IPS-18a (cell line): ENCODE measurements around the gene ST14.

Experiments used
- H3K27ac ChIP-seq: one replicate; pipeline ENCODE4 v1.5.1; 2013; ENCODE audit warnings: low read length
- H3K27me3 ChIP-seq: one replicate; pipeline ENCODE4 v1.6.1; 2013; ENCODE audit warnings: mild to moderate bottlenecking, low read length; ENCODE audit not compliant: control insufficient read depth, insufficient read depth
- H3K36me3 ChIP-seq: one replicate; pipeline ENCODE4 v1.6.1; 2013; ENCODE audit warnings: low read depth, low read length; ENCODE audit not compliant: control insufficient read depth
- H3K4me1 ChIP-seq: one replicate; pipeline ENCODE4 v1.6.1; 2013; ENCODE audit warnings: low read depth, low read length; ENCODE audit not compliant: control insufficient read depth
- H3K4me3 ChIP-seq: one replicate; pipeline ENCODE4 v1.5.1; 2013; ENCODE audit warnings: low read length
- H3K9ac ChIP-seq: one replicate; pipeline ENCODE4 v1.6.1; 2013; ENCODE audit warnings: mild to moderate bottlenecking, low read length, moderate library complexity
- H3K9me3 ChIP-seq: one replicate; pipeline ENCODE4 v1.6.1; 2013; ENCODE audit warnings: low read depth, low read length; ENCODE audit not compliant: control insufficient read depth

Gene ST14

GRCh38 chr11:130122141-130122575 is 37.4 kb upstream of the ST14 start:
- H3K4me1 ChIP-seq = no peaks in the 10 kb centered on the region
- peaks cover 53% of the 10 kb centered on the region for H3K36me3 ChIP-seq
- H3K4me3 ChIP-seq = no peak overlapping the region
- no peak overlapping the region for H3K9ac ChIP-seq
- no peaks in the 10 kb centered on the region for H3K27me3 ChIP-seq
- no peak overlapping the region for H3K27ac ChIP-seq
- H3K9me3 ChIP-seq = no peaks in the 10 kb centered on the region

GRCh38 chr11:130123414-130124040 is 36.1 kb upstream of the ST14 start:
- Histone ChIP-seq H3K36me3 (peaks cover 66% of the 10 kb centered on the region), H3K9me3 (no peaks in the 10 kb centered on the region), H3K27ac (no peak overlapping the region)

GRCh38 chr11:130124096-130124495 is 35.5 kb upstream of the ST14 start:
- peaks cover 72% of the 10 kb centered on the region for H3K36me3 ChIP-seq
- no peaks in the 10 kb centered on the region for H3K27me3 ChIP-seq
- no peaks in the 10 kb centered on the region for H3K9me3 ChIP-seq
- no peak overlapping the region for H3K9ac ChIP-seq
- H3K4me3 ChIP-seq = no peak overlapping the region
- H3K27ac ChIP-seq = no peak overlapping the region
- no peaks in the 10 kb centered on the region for H3K4me1 ChIP-seq

More at GRCh38 chr11:130123414-130124040, 36.1 kb upstream of the ST14 start:
- Histone ChIP-seq H3K4me1 (no peaks in the 10 kb centered on the region), H3K9ac (no peak overlapping the region), H3K27me3 (no peaks in the 10 kb centered on the region), H3K4me3 (no peak overlapping the region)

GRCh38 chr11:130125638-130126037 is 33.9 kb upstream of the ST14 start:
- Histone ChIP-seq H3K4me3 (no peak overlapping the region), H3K27ac (no peak overlapping the region), H3K27me3 (no peaks in the 10 kb centered on the region), H3K9ac (no peak overlapping the region), H3K36me3 (peaks cover 83% of the 10 kb centered on the region), H3K4me1 (no peaks in the 10 kb centered on the region), H3K9me3 (no peaks in the 10 kb centered on the region)

GRCh38 chr11:130126516-130126915 is 33.1 kb upstream of the ST14 start:
- Histone ChIP-seq H3K27me3 (no peaks in the 10 kb centered on the region), H3K27ac (no peak overlapping the region), H3K9ac (no peak overlapping the region), H3K4me3 (no peak overlapping the region), H3K9me3 (no peaks in the 10 kb centered on the region), H3K4me1 (no peaks in the 10 kb centered on the region), H3K36me3 (peaks cover 90% of the 10 kb centered on the region)

DNA sequence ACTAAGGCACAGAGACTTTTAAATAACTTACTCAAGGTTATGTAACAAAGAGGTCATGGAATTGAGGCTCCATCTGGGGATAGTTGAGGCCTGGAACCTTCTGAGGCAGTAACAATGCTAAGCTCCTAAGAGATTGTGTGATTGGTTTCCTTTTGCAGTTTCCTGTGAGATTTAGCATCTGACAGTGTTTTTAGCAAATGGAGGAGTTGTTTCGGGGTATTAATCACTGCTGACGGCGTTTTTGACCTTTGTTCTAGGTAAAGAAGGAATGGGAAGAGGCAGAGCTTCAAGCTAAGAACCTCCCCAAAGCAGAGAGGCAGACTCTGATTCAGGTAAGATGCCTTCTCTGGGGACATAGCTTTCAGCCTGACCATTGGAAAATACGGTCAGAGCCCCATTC is 32.1 kb upstream of the ST14 start:
- no peak overlapping the region for H3K9ac ChIP-seq
- H3K36me3 ChIP-seq = peaks cover 85% of the 10 kb centered on the region
- no peak overlapping the region for H3K4me3 ChIP-seq
- peaks cover 1% of the 10 kb centered on the region for H3K9me3 ChIP-seq
- H3K27ac ChIP-seq = no peak overlapping the region
- H3K4me1 ChIP-seq = no peaks in the 10 kb centered on the region
- no peaks in the 10 kb centered on the region for H3K27me3 ChIP-seq

- Histone ChIP-seq H3K4me1 (no peaks in the 10 kb centered on the region), H3K9ac (no peak overlapping the region), H3K9me3 (peaks cover 7% of the 10 kb centered on the region), H3K4me3 (no peak overlapping the region), H3K27me3 (no peaks in the 10 kb centered on the region), H3K36me3 (peaks cover 85% of the 10 kb centered on the region), H3K27ac (no peak overlapping the region)
Observed at GRCh38 chr11:130128626-130129025, 31.0 kb upstream of the ST14 start.

DNA sequence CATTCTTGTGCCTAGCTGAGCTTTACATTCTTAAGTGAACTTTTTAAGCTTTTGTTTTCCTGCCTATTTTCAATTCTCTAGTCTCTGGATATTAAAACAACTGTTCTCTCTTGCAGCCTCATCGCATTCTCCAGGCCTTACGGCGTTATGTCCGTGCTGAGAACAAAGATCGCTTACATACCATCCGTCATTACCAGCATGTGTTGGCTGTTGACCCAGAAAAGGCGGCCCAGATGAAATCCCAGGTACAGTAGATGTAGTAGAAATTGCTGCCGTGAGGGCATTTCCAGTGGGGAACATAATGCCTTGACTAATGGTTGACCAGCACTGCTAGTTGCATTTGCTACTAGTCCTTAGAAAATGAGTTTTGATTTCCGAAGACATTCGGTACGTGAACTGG is 29.7 kb upstream of the ST14 start:
- H3K36me3 ChIP-seq = peaks cover 84% of the 10 kb centered on the region

DNA sequence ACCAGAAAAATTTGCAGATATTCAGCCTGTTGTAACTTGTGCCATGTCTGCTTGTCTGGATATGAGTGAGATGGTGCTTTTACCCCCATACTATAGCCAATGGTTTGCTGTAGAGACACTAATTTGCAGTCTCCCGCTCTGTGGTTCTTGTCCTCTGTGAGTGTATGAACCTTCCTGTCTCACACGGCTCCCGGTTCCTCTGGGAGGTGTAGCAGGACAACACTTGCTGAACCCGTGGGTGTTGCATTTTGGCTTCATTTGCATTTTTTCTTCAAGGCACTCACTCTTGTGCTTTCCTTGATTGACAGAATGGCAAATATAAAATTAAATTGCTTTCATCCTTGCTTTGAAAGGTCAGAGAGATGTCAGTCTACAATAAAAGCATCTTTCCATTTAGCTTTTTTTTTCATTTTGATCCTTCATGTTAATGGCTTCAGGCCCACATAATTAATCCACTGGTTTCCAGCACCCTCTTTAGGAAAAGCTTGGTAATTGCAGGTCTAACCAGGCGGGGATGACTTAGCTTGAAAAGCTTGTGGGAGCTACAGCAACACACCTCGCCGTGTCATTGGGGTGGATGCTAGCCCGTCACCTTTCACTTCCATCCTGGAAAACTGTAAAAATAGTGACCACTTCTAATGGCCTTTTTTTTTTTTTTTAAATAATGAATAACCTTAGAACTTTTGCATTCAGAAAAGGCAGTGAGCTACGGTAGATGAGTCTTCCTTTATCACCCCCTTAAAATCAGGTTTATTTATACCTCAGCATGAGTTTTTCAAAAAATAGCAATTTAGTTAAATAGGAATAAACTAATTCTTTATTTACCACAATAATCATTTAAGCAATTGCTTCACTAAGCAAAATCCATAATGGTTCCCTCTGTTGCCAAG is 27.4 kb upstream of the ST14 start:
- Histone ChIP-seq H3K4me1 (no peaks in the 10 kb centered on the region), H3K9ac (no peak overlapping the region), H3K27me3 (no peaks in the 10 kb centered on the region), H3K36me3 (peaks cover 88% of the 10 kb centered on the region), H3K9me3 (peaks cover 7% of the 10 kb centered on the region), H3K27ac (no peak overlapping the region), H3K4me3 (no peak overlapping the region)

More for the DNA sequence above, 29.7 kb upstream of the ST14 start:
- Histone ChIP-seq H3K27ac (no peak overlapping the region), H3K4me1 (no peaks in the 10 kb centered on the region), H3K27me3 (no peaks in the 10 kb centered on the region), H3K9ac (no peak overlapping the region), H3K4me3 (no peak overlapping the region), H3K9me3 (peaks cover 7% of the 10 kb centered on the region)

GRCh38 chr11:130133716-130134115 is 25.9 kb upstream of the ST14 start:
- Histone ChIP-seq H3K9me3 (peaks cover 7% of the 10 kb centered on the region), H3K27me3 (no peaks in the 10 kb centered on the region), H3K27ac (no peak overlapping the region), H3K36me3 (peaks cover 84% of the 10 kb centered on the region), H3K9ac (no peak overlapping the region), H3K4me1 (no peaks in the 10 kb centered on the region), H3K4me3 (no peak overlapping the region)

- Histone ChIP-seq H3K9me3 (peaks cover 7% of the 10 kb centered on the region), H3K27ac (no peak overlapping the region), H3K4me1 (no peaks in the 10 kb centered on the region), H3K36me3 (peaks cover 66% of the 10 kb centered on the region), H3K4me3 (no peak overlapping the region), H3K9ac (no peak overlapping the region), H3K27me3 (no peaks in the 10 kb centered on the region)
Observed at GRCh38 chr11:130136107-130136506, 23.5 kb upstream of the ST14 start.
